ENCODE results near the gene CSNK1G2. TPM values are rescaled to one million over a fixed set of nuclear protein-coding genes. Genes with fewer than 3 reads are reported as not detected.

CSNK1G2 gene
- total RNA-seq, 1 experiment from 2014 or later: 100.0 TPM

DNA sequence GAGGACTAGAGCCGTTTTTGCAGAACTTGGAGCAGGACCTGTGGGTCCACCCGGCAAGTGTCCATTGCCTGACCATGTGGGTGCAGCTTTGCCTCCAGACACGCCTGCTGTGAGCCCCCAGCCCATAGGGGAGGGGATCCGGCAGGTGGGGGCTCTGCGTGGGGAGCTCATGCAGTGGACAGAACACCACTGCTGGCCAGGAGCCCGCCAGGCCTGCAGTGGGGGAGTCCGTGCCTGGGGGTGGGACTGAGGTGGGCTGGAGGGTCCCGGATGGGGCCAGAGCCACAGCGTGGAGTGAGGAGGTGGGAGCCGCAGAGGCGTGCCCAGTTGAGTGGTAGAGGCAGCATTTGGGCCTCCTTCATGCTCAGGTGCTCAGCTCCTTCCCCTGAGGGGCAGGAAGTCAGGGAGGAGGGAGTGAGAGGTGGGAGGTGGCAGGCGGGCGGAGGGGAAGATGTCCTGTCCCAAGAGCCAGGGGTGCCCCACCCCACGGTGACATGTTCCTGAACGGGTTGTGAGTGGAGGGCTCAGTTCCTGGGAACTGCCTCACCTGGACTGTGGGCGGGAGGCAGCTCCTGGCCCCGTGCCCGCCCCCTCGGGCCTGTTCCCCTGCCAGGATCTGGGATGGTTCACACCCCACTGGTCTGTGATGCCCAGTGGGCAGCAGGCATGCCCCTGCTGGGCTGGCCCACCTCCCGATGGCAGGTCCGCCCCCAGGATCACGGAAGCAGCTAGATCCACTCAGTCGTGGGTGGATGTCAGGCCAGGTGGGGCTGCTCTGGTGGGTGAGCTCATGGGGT lies 27.0 kb upstream of the CSNK1G2 start:
- WGBS (ENCODE audit: extremely low coverage, insufficient read length, low lambda C conversion rate): no CpG with 5 or more reads among the region's 23 CpGs
- H3K14ac ChIP-seq (ENCODE audit: insufficient read depth, low read length): no peak overlapping the region
- no peak for DNase-seq
- no peak overlapping the region for H3K27ac ChIP-seq (ENCODE audit: insufficient read length, low read depth, low read length)
- no peak overlapping the region for H2BK12ac ChIP-seq (ENCODE audit: insufficient read length, low read depth, low read length)
- H3K36me3 Mint-ChIP-seq (ENCODE audit: insufficient read depth in 1 of 3, low read depth in 3 of 3): peaks cover 6 to 33% (median 32%) of the 10 kb centered on the region in 3 experiments
- H3K4ac ChIP-seq (ENCODE audit: low read depth, low read length): no peak overlapping the region
- no peak overlapping the region for H2BK20ac ChIP-seq (ENCODE audit: low read depth, low read length, poor library complexity, severe bottlenecking)
- H3K4me1 Mint-ChIP-seq: no peaks in the 10 kb centered on the region
- H2AFZ ChIP-seq (ENCODE audit: low read length): no peak overlapping the region
- H4K91ac ChIP-seq (ENCODE audit: insufficient read length, low read depth, low read length): no peak overlapping the region
- H3K27ac Mint-ChIP-seq: no peak overlapping the region; a peak in 2 of 7 replicates
- no peak overlapping the region for H3K18ac ChIP-seq (ENCODE audit: insufficient read length, low read depth, low read length)
- H3K9me3 Mint-ChIP-seq: no peaks in the 10 kb centered on the region
- no peak overlapping the region for H4K5ac ChIP-seq (ENCODE audit: insufficient read length, low read depth, low read length)
- H3K4me2 ChIP-seq (ENCODE audit: insufficient read depth, insufficient read length, low read length): no peak overlapping the region
- no peaks in the 10 kb centered on the region for H3K9me3 ChIP-seq (ENCODE audit: control insufficient read depth, low read depth, low read length)
- no peaks in the 10 kb centered on the region for H3K27me3 ChIP-seq (ENCODE audit: insufficient read depth, low read length)
- no peak overlapping the region for H2AK5ac ChIP-seq (ENCODE audit: insufficient read length, low read length)
- no peaks in the 10 kb centered on the region for H3K23me2 ChIP-seq (ENCODE audit: insufficient read length, low read depth, low read length, poor library complexity, severe bottlenecking)
- H3K9ac ChIP-seq (ENCODE audit: extremely low read depth, insufficient read length, low read length): no peak overlapping the region
- no peak overlapping the region for H3K4me3 Mint-ChIP-seq
- no peak overlapping the region for H3T11ph ChIP-seq (ENCODE audit: low read length)
- no peak overlapping the region for H4K8ac ChIP-seq (replicated peaks; ENCODE audit: insufficient read length, low read depth, low read length)
- H3K56ac ChIP-seq (ENCODE audit: insufficient read length, low read depth, low read length): no peak overlapping the region
- no peak overlapping the region for H2BK5ac ChIP-seq (ENCODE audit: insufficient read length, low read length)
- TF ChIP-seq, protein P1, sequence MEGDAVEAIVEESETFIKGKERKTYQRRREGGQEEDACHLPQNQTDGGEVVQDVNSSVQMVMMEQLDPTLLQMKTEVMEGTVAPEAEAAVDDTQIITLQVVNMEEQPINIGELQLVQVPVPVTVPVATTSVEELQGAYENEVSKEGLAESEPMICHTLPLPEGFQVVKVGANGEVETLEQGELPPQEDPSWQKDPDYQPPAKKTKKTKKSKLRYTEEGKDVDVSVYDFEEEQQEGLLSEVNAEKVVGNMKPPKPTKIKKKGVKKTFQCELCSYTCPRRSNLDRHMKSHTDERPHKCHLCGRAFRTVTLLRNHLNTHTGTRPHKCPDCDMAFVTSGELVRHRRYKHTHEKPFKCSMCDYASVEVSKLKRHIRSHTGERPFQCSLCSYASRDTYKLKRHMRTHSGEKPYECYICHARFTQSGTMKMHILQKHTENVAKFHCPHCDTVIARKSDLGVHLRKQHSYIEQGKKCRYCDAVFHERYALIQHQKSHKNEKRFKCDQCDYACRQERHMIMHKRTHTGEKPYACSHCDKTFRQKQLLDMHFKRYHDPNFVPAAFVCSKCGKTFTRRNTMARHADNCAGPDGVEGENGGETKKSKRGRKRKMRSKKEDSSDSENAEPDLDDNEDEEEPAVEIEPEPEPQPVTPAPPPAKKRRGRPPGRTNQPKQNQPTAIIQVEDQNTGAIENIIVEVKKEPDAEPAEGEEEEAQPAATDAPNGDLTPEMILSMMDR (conservative IDR thresholded peaks at IDR 0.05): no peak
- no peak overlapping the region for H3K23ac ChIP-seq (ENCODE audit: insufficient read length, low read depth, low read length)
- peaks cover 6% of the 10 kb centered on the region; the same call in 1 of the 2 replicates for H3K79me2 ChIP-seq (ENCODE audit: insufficient read depth, low read length)
- no peaks in the 10 kb centered on the region for H3K4me1 ChIP-seq (ENCODE audit: insufficient read depth, low read length)
- no peak overlapping the region for H2BK15ac ChIP-seq (ENCODE audit: low read depth, low read length)
- H3K27me3 Mint-ChIP-seq (ENCODE audit: low read depth): no peaks in the 10 kb centered on the region
- no peak overlapping the region for H2BK120ac ChIP-seq (ENCODE audit: low read depth, low read length, poor library complexity, severe bottlenecking)
- H3K79me1 ChIP-seq (ENCODE audit: insufficient read depth, low read depth, low read length, poor library complexity, severe bottlenecking): peaks cover 4% of the 10 kb centered on the region
- H4K20me1 ChIP-seq (ENCODE audit: control insufficient read depth, insufficient read depth, insufficient read length): no peaks in the 10 kb centered on the region
